Measurements from ENCODE around the gene MCC. TPM values are rescaled to one million over a fixed set of nuclear protein-coding genes. Genes with fewer than 3 reads are reported as not detected.

Gene MCC
- total RNA-seq, 1 donor from 2014 or later = 26.9 TPM

GRCh38 chr5:113280541-113280940 is 207.7 kb downstream of the MCC start:
- H3K4me1 Mint-ChIP-seq (ENCODE audit: low read depth, unreplicated experiment) = peaks cover 33% of the 10 kb centered on the region
- Histone ChIP-seq H3K4me3 (ENCODE audit: insufficient read depth, low read depth, low read length) (no peak overlapping the region), H3K79me2 (ENCODE audit: insufficient read depth, low read length) (peaks cover 67% of the 10 kb centered on the region), H2AFZ (ENCODE audit: low read depth, low read length) (no peak overlapping the region), H3K4me1 (ENCODE audit: insufficient read depth, low read length) (peaks cover 10% of the 10 kb centered on the region), H3K9ac (ENCODE audit: low read length) (no peak overlapping the region), H3K4me2 (ENCODE audit: low read length) (no peak overlapping the region), H3K27me3 (ENCODE audit: insufficient read depth, low read length) (no peaks in the 10 kb centered on the region), H3K36me3 (ENCODE audit: insufficient read depth, low read length) (no peaks in the 10 kb centered on the region), H3K27ac (ENCODE audit: low read depth, low read length) (no peak overlapping the region), H3K9me3 (ENCODE audit: insufficient read depth, low read depth, low read length) (no peaks in the 10 kb centered on the region), H4K20me1 (ENCODE audit: insufficient read depth, low read length) (peaks cover 56% of the 10 kb centered on the region)
- H3K9me3 Mint-ChIP-seq (ENCODE audit: unreplicated experiment) = no peaks in the 10 kb centered on the region
- DNase-seq (ENCODE audit: low read depth) (no peak), FAIRE-seq (no peak)
- no peak overlapping the region for H3K4me3 Mint-ChIP-seq (ENCODE audit: unreplicated experiment)
- no peak for TF ChIP-seq CTCF (IDR thresholded peaks at IDR 0.05; ENCODE audit: insufficient read depth, low read depth, low read length)
- no peak for TF ChIP-seq EZH2 (IDR thresholded peaks at IDR 0.05; ENCODE audit: insufficient read depth, low read length)
- H3K27me3 Mint-ChIP-seq (ENCODE audit: low read depth, unreplicated experiment) = no peaks in the 10 kb centered on the region
- no peaks in the 10 kb centered on the region for H3K36me3 Mint-ChIP-seq (ENCODE audit: low read depth, unreplicated experiment)
- H3K27ac Mint-ChIP-seq (ENCODE audit: unreplicated experiment) = no peak overlapping the region

GRCh38 chr5:113278976-113279375 is 209.3 kb downstream of the MCC start:
- DNase-seq (ENCODE audit: low read depth) (peak; percentile 77), FAIRE-seq (peak; percentile 63)
- H3K9me3 ChIP-seq (ENCODE audit: insufficient read depth, low read depth, low read length) = no peaks in the 10 kb centered on the region
- peak overlapping the region; percentile 32 for H3K4me2 ChIP-seq (ENCODE audit: low read length)
- Mint-ChIP-seq H3K27me3 (ENCODE audit: low read depth, unreplicated experiment) (no peaks in the 10 kb centered on the region), H3K27ac (ENCODE audit: unreplicated experiment) (no peak overlapping the region), H3K9me3 (ENCODE audit: unreplicated experiment) (no peaks in the 10 kb centered on the region), H3K36me3 (ENCODE audit: low read depth, unreplicated experiment) (no peaks in the 10 kb centered on the region), H3K4me1 (ENCODE audit: low read depth, unreplicated experiment) (peaks cover 43% of the 10 kb centered on the region), H3K4me3 (ENCODE audit: unreplicated experiment) (no peak overlapping the region)
- H4K20me1 ChIP-seq (ENCODE audit: insufficient read depth, low read length) = peaks cover 51% of the 10 kb centered on the region
- no peak for TF ChIP-seq CTCF (IDR thresholded peaks at IDR 0.05; ENCODE audit: insufficient read depth, low read depth, low read length)
- no peak for TF ChIP-seq EZH2 (IDR thresholded peaks at IDR 0.05; ENCODE audit: insufficient read depth, low read length)
- no peak overlapping the region for H2AFZ ChIP-seq (ENCODE audit: low read depth, low read length)
- H3K4me1 ChIP-seq (ENCODE audit: insufficient read depth, low read length) = peaks cover 10% of the 10 kb centered on the region
- H3K27ac ChIP-seq (ENCODE audit: low read depth, low read length) = no peak overlapping the region
- H3K79me2 ChIP-seq (ENCODE audit: insufficient read depth, low read length) = peaks cover 66% of the 10 kb centered on the region
- no peak overlapping the region for H3K4me3 ChIP-seq (ENCODE audit: insufficient read depth, low read depth, low read length)
- H3K36me3 ChIP-seq (ENCODE audit: insufficient read depth, low read length) = no peaks in the 10 kb centered on the region
- no peaks in the 10 kb centered on the region for H3K27me3 ChIP-seq (ENCODE audit: insufficient read depth, low read length)
- H3K9ac ChIP-seq (ENCODE audit: low read length) = no peak overlapping the region

- H3K27me3 ChIP-seq (ENCODE audit: insufficient read depth, low read length) = no peaks in the 10 kb centered on the region
- no peaks in the 10 kb centered on the region for H3K9me3 ChIP-seq (ENCODE audit: insufficient read depth, low read depth, low read length)
- Mint-ChIP-seq H3K4me3 (ENCODE audit: unreplicated experiment) (no peak overlapping the region), H3K9me3 (ENCODE audit: unreplicated experiment) (no peaks in the 10 kb centered on the region), H3K27me3 (ENCODE audit: low read depth, unreplicated experiment) (no peaks in the 10 kb centered on the region), H3K27ac (ENCODE audit: unreplicated experiment) (no peak overlapping the region), H3K36me3 (ENCODE audit: low read depth, unreplicated experiment) (no peaks in the 10 kb centered on the region), H3K4me1 (ENCODE audit: low read depth, unreplicated experiment) (peaks cover 51% of the 10 kb centered on the region)
- H3K27ac ChIP-seq (ENCODE audit: low read depth, low read length) = no peak overlapping the region
- DNase-seq (ENCODE audit: low read depth) (no peak), FAIRE-seq (no peak)
- H3K4me2 ChIP-seq (ENCODE audit: low read length) = no peak overlapping the region
- no peaks in the 10 kb centered on the region for H3K36me3 ChIP-seq (ENCODE audit: insufficient read depth, low read length)
- no peak for TF ChIP-seq EZH2 (IDR thresholded peaks at IDR 0.05; ENCODE audit: insufficient read depth, low read length)
- TF ChIP-seq CTCF (IDR thresholded peaks at IDR 0.05; ENCODE audit: insufficient read depth, low read depth, low read length) = no peak
- H3K9ac ChIP-seq (ENCODE audit: low read length) = no peak overlapping the region
- no peak overlapping the region for H2AFZ ChIP-seq (ENCODE audit: low read depth, low read length)
- H3K4me3 ChIP-seq (ENCODE audit: insufficient read depth, low read depth, low read length) = no peak overlapping the region
- H3K79me2 ChIP-seq (ENCODE audit: insufficient read depth, low read length) = peaks cover 57% of the 10 kb centered on the region
- peaks cover 36% of the 10 kb centered on the region for H4K20me1 ChIP-seq (ENCODE audit: insufficient read depth, low read length)
- peaks cover 21% of the 10 kb centered on the region for H3K4me1 ChIP-seq (ENCODE audit: insufficient read depth, low read length)
Measured at GRCh38 chr5:113276493-113276892, 211.8 kb downstream of the MCC start.
